CD4-positive, alpha-beta T cell treated with Interleukin-6 for 4 hours (primary cell): ENCODE measurements around the gene BLVRA.
"Not testable (repeated sequence)": the region's sequence is repeated elsewhere in the genome, so short reads cannot be mapped to it uniquely, and the experiment has no call there.

Experiments
- DNase-seq: peaks from one replicate; pipeline ENCODE4 v3.0.0-alpha.2; 2020; ENCODE audit warnings: mixed read lengths

The BLVRA gene

GRCh38 chr7:43758029-43758821 is at the start of gene BLVRA:
Gene BLVRA, plus strand, starts transcription at chr7:43758680. Its CDS starts 12,479 bp downstream, at chr7:43771159.
- peak; percentile 77 for DNase-seq

GRCh38 chr7:43711503-43711902 is 47.0 kb upstream of the BLVRA start:
- no peak for DNase-seq

GRCh38 chr7:43715966-43716365 is 42.5 kb upstream of the BLVRA start:
- DNase-seq = not testable (repeated sequence)

- DNase-seq = no peak
Measured at GRCh38 chr7:43716598-43716997, 41.9 kb upstream of the BLVRA start.

GRCh38 chr7:43721193-43721806 is 37.2 kb upstream of the BLVRA start:
- peak; percentile 26 for DNase-seq

GRCh38 chr7:43723007-43723341 is 35.5 kb upstream of the BLVRA start:
- no peak for DNase-seq

GRCh38 chr7:43725251-43725650 is 33.2 kb upstream of the BLVRA start:
- DNase-seq = no peak

- no peak for DNase-seq
Measured at GRCh38 chr7:43726466-43726865, 32.0 kb upstream of the BLVRA start.

GRCh38 chr7:43727003-43727402 is 31.5 kb upstream of the BLVRA start:
- DNase-seq = no peak

- no peak for DNase-seq
Measured at GRCh38 chr7:43727494-43727893, 31.0 kb upstream of the BLVRA start.

- DNase-seq = peak; percentile 84
Measured at GRCh38 chr7:43729214-43729923, 29.1 kb upstream of the BLVRA start, which contains the start of gene COA1. Gene COA1, minus strand, starts transcription at chr7:43729523. Its CDS starts 80,909 bp downstream, at chr7:43648614.

- no peak for DNase-seq
Measured at GRCh38 chr7:43729924-43730248, 28.6 kb upstream of the BLVRA start.

GRCh38 chr7:43731494-43731893 is 27.0 kb upstream of the BLVRA start:
- not testable (repeated sequence) for DNase-seq

- DNase-seq = not testable (repeated sequence)
Measured at GRCh38 chr7:43734575-43735332, 23.7 kb upstream of the BLVRA start.

GRCh38 chr7:43735403-43735801 is 23.1 kb upstream of the BLVRA start:
- DNase-seq = no peak

- DNase-seq = no peak
Measured at GRCh38 chr7:43735802-43736603, 22.5 kb upstream of the BLVRA start.

- DNase-seq = no peak
Measured at GRCh38 chr7:43737467-43738127, 20.9 kb upstream of the BLVRA start.

GRCh38 chr7:43742692-43743091 is 15.8 kb upstream of the BLVRA start:
- no peak for DNase-seq

GRCh38 chr7:43747328-43748105 is 11.0 kb upstream of the BLVRA start:
- DNase-seq = no peak

- no peak for DNase-seq
Measured at GRCh38 chr7:43749383-43749940, 9.0 kb upstream of the BLVRA start.
